HG03196 (cell line): Measurements from ENCODE around the gene ARID3B.
"Not testable (repeated sequence)": the region's sequence is repeated elsewhere in the genome, so short reads cannot be mapped to it uniquely, and the experiment has no call there.

ENCODE experiments used
- ATAC-seq: cut with Tn5 transposase; IDR thresholded peaks from one replicate; pipeline ENCODE4 v1.9.1; 2021; ENCODE audit not compliant: unreplicated experiment

The ARID3B gene

DNA sequence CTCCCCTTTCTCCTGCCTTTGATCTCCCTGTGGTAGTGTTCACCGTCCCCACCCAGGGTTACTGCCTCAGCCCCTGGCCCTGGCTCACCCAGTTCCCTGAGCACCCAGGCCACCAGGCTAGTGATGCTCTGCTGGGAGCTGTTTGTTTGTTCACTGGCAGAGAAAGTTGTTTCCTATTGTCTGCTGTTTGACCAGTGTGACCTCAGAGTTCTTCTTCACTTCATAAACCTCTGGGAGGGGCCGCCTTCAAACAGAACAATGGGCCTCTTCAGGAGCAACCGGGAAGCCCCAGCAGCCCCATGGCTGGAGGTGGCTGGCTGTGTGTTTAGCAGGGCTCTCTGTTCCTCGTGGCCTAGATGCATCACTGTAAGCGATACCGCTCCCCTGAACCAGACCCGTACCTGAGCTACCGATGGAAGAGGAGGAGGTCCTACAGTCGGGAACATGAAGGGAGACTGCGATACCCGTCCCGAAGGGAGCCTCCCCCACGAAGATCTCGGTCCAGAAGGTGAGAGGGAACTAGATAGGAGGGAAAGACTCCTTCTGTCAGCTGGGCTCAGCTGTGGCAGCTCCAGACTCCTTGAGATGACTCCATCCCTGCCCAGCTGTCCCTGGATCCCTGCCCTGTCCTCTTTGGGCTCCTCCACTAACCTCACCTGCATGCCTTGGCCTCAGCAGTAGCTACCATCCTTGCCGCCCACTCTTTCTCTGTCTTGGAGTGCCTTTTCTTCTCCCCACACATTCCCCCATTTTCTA, 78.0 kb downstream of the ARID3B start:
- ATAC-seq = no peak

DNA sequence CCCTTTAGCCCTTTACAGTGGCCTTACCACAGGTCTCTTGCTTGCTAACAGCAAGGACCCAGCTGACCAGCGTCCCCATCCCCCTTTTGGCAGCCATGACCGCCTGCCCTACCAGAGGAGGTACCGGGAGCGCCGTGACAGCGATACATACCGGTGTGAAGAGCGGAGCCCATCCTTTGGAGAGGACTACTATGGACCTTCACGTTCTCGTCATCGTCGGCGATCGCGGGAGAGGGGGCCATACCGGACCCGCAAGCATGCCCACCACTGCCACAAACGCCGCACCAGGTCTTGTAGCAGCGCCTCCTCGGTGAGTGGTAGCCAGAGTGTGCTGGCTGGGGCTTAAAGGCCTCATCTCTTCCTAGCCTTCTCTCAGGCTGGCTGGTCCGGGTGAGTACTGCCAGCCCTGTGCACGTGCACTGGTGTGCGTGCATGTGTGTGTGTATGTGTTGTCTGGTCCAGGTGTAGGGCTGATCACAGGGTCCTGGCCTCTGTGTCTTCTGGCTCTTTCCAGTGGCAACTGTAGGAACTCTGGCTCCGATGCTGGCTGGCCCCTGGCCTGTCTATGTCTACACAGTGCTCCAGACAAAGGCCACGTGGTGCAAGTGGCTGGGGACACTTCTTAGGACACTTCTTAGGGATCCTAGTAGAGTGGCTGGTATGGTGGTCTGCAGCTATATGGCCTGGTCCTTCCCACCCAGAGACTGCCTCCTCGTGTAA, 79.1 kb downstream of the ARID3B start:
- ATAC-seq = no peak

DNA sequence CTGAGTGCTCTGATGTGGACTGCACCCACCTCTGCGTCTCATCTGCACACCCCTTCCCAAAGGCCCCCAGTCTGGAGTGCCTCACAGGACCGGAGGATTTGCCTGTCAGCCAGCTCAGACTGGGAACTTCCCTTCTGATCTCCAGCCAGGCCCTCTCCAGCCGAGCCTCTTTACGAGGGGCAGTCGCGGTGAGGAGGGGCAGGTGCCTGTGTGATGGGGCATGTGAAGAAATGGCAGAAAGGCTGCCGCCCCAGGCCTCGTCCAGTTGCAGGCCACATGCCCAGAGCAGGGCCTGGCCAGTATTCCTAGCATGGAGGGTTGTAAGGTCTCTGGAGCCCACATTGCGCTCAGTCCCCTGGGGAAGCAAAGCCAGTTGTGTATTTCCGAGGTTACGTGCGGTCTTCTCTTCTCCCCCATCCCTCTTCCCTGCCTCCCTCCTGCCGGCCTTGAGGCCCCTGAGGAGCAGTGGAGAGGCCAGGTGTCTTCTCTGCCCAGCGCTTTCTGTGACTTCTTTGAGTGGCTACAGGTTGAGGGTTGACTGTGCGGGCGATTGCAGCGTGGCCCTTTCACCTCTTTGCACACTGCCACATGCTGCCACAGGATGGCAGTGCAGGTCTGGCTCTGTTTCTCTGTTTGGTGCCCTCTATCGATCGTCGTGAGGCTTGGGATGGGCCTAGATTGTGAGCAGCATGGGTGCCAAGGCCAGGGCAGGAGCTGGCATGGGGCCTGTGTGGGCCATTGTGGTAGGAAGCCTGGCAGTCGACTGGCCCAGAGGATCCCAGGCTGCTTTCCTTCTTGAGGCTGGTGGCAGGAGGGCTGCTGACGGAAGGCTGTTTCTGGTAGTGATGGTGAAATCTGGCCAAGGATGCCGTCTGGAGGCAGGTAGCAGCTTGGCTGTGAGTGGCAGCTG, 79.9 kb downstream of the ARID3B start:
- ATAC-seq = no peak

DNA sequence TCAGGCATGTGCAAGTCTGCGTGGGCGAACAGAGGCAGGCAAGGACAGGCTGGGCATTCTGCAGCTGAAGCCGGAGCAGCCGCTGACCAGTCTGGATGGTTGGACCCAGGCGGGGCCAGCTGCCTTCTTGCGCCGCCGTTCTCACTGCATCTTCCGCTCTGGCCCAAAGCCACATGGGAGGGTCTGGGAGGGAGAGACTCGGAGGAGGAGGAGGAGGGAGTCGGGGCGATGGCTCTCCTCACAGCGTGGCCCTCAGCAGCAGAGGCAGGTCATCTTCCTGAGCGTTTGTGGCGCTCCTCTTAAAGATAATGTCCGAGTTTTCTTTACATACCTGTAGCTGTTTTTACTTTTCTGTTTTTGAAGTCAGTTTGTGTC, 80.5 kb downstream of the ARID3B start:
- no peak for ATAC-seq

DNA sequence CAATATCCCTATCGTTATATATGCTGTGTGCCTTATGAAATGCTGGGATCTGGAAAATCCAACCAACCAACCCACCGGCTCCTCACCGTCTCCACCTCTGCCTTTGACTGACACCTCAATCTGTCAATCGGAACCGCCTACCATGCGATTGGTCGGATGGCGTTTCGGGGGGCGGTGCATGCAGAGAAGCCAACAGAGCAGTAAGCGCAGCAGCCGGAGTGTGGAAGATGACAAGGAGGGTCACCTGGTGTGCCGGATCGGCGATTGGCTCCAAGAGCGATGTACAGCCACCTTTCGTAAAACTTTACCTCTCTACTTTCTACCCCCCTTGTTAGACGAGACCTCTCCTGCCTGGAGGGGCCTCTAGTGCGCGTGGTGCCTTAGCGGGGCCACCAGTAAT, 80.9 kb downstream of the ARID3B start:
- ATAC-seq = no peak

DNA sequence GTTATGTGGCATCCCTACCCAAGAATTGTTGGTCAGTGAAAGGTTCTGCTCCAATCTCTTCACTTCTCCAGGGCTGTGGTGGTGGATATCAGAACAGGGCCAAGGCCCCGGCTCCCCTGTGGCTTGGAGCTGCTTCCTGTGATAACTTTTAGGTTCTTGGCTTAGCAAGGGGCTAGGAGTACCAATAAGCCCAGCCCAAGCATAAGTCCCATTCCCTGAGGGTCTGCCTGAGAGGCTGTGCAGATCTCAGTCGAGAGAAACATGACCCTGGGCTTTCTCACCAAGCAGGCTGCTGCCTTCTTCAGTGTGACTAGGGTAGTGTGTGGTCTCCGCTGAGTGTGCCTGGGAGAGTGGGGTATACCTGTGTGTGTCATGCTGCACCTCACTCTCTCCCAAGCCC, 81.7 kb downstream of the ARID3B start:
- ATAC-seq = no peak

DNA sequence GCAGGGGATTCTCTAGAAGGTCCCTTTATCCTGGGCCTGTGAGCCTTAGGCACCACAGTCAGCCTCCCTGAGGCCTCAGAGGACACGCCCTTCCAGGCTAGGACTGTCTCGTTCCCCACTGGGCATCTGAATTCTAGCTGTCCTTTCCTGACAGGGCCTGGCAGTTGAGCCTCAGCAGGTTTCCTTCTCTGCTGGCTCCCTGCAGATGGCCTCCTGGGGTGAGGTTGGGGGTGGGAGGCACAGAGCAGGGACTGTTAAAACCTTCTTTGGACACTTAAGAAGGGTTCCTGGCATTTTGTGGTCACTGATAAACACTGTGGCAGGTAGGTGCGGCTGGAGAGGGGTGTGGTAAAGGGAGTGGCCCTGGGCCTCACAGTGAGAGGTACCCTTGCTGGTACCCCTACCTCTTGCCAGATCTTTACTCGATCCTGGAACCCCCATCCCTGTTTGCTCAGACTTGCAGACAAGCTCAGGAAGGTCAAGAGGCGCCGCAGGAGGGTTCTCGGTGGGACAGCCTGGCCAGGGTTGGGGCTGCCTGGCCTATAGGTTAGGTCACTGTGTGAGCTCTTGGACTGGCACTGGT, 83.1 kb downstream of the ARID3B start:
- no peak for ATAC-seq

DNA sequence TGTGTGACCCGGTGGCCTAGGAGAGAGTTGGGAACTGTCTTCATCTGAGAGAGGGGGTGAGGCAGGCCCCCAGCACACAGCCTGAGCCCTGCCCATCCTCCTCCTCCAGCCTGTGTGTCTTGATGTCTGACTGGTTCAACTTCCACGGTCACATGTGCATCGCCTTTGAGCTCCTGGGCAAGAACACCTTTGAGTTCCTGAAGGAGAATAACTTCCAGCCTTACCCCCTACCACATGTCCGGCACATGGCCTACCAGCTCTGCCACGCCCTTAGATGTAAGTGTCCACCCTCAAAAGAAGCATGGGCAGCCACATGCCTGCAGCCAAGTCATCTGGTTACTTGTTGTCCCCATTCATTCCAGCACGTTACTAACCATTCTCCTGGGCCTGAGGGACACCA, 84.7 kb downstream of the ARID3B start:
- ATAC-seq = no peak

DNA sequence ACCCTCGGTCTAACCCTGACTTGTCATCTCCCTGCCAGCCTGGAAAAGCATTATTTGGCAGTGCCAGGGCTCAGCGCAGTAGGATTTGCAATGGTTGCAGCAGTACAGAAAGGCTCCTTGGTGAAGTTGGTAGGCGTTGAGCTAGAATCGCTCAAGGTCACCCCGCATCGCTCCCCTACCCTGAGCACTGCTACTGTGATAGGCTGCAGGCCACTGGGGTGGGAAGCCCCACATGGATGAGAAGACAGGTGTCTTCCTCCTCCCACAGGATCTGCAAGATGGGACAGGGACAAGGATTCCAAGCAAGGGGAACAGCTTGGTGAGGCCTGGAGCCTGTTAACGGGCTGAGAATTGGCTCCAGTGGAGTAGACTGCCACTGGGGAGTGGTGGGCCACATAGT, 85.3 kb downstream of the ARID3B start:
- no peak for ATAC-seq

DNA sequence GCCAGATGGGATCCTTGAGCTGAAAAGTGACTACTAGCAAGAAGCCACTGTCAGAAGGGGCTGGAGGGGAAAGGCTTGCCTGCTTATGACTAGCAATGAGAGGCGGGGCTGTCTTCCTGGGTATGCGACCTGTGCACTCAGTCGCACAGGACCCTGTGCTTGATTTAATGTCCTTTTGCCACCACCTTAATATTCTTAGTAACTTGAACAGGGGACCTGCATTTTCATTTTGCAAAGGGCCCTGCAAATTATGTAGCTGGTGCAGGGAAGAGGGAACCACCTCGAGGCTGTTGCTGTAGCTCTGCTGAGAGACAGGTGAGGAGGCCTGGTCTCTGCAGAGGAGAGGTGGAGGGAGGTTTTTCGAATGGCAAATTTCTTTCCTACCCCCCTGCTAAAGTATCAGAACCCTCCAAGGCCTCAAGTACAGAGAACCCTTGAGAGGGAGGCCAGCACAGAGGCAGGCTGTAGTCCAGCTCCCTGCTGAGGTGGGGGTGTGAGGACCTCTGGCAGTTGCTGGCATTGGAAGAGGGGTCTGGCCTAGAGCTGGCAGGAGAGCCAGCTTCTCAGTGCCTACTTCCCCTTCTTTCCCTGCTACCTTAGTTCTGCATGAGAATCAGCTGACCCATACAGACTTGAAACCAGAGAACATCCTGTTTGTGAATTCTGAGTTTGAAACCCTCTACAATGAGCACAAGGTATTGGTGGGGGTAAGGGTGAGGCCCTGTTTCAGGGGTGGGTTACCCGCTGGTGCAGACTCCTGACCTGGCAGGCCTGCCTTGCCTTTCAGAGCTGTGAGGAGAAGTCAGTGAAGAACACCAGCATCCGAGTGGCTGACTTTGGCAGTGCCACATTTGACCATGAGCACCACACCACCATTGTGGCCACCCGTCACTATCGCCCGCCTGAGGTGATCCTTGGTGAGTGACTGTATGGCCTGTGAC, 86.0 kb downstream of the ARID3B start:
- ATAC-seq = peak; percentile 40

DNA sequence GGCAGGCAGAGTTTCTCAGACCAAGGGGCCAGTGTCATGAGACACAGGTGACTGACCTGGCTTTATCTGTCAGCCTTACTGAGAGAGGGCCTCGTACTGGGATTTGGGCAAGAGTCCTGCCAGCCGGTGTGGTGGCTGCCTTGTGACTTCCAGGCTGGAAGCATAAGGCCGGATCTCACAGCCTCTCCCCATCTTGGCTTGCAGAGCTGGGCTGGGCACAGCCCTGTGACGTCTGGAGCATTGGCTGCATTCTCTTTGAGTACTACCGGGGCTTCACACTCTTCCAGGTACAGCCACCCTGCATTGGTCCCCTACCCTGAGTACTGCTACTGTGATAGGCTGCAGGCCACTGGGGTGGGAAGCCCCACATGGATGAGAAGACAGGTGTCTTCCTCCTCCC, 86.7 kb downstream of the ARID3B start:
- no peak for ATAC-seq

DNA sequence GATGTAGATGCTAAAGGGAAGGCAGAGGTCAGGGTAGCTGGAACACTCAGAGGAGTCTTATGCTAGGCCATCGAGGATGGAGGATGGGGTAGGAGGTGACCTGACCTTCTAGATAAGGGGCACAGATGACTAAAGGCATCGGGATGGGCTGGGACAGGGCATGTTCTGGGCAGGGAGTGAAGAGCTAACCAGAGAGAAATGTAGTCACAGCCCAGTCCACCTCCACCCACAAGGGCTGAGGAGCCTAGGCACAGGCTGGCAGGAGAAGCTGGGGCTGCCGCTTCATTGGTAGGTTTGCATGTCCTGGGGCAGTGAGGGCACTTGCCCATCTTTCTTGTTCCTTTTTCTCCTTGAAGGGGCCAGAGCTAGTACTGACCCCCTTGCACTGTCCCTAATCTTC, 87.2 kb downstream of the ARID3B start:
- ATAC-seq = no peak

DNA sequence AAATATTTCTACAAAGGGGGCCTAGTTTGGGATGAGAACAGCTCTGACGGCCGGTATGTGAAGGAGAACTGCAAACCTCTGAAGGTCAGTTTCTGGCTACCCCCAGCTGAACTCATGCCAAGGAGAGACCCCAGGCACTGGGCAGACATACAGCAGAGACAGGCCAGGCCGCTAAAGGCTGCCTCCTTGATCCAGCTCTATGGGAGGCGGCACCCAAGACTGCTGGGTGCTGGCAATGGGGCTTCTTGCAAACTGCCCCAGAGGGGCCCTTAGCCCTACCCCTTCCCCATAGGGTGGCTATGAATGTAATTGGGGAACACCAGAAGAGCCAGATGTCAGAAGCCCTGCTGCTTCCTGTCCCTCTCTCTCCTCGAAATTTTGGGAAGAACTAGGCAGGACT, 87.9 kb downstream of the ARID3B start:
- no peak for ATAC-seq

DNA sequence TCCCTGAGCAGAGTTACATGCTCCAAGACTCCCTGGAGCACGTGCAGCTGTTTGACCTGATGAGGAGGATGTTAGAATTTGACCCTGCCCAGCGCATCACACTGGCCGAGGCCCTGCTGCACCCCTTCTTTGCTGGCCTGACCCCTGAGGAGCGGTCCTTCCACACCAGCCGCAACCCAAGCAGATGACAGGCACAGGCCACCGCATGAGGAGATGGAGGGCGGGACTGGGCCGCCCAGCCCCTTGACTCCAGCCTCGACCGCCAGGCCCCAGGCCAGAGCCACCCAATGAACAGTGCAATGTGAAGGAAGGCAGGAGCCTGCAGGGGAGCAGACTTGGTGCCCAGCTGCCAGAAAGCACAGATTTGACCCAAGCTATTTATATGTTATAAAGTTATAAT, 88.7 kb downstream of the ARID3B start:
- not testable (repeated sequence) for ATAC-seq

DNA sequence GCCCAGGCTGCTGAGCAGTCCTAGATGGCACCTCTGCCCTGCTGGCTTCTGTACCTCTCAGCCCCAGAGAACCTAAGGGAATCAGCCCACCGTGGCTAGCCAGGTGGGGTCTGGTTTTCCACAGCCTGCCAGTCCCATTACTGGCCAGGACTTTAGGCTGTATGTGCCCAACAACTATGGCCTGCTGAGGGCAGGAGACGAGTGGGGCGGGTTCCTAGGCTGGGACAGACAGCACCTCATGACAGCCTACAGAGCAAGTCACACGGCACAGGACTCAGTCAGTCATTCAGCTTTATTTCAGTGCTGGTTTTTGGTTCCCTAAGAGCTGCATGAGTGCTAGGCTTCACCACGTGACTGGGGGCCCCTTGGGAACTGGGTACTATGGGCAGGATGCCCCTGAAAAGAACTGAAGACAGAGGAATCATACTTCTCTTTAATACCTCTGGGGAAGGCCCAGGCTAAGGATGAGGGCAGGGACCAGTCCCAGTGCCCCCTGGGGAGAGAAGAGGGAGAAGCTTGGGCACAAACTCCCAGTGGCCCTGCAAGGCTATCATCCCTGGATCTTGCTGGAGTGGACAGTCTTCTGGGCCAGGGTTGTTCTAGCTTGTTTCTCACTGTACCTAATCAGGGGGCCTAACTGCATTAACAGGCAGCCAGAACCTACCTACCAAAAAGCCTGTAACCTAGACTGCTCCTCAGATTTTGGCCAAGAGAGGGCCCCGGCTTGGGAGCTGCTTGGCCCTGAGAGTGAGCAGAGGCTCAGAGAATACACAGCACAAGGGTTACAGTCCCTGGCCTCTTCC, 89.5 kb downstream of the ARID3B start:
- ATAC-seq = no peak

DNA sequence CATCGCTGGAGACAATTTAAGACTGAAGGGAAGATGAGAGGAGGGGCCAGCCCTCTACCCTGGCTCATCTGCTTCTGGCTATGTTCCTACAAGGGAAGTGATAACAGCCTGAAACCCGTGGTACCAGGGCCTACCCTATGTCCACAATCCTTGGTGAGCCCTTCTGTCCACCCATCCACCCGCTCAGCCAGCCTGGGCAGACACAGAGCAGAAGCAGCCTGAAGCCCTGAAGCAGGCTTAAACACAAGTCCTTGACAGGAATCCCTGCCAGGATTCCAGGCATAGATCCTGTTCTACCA, 90.0 kb downstream of the ARID3B start:
- ATAC-seq = no peak

DNA sequence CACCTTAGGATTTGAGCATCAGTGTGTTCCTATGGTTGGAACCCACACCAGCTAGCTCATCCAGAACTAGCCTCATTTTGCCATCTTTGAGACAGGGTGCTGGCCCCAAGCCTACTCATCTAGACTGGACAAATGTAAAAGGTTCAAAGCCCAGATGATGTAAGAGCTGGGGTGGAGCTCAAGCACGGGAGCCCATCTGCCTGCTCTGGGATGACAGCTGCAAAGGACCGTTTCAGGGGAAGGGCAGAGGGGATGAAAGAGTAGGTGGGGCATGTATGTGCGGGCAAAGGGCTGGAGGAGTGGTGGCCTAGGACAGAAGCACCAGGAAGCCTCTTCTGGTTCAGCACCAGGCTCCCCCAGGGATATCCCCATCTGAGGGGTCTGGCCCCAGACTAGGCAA, 90.4 kb downstream of the ARID3B start:
- ATAC-seq = no peak

DNA sequence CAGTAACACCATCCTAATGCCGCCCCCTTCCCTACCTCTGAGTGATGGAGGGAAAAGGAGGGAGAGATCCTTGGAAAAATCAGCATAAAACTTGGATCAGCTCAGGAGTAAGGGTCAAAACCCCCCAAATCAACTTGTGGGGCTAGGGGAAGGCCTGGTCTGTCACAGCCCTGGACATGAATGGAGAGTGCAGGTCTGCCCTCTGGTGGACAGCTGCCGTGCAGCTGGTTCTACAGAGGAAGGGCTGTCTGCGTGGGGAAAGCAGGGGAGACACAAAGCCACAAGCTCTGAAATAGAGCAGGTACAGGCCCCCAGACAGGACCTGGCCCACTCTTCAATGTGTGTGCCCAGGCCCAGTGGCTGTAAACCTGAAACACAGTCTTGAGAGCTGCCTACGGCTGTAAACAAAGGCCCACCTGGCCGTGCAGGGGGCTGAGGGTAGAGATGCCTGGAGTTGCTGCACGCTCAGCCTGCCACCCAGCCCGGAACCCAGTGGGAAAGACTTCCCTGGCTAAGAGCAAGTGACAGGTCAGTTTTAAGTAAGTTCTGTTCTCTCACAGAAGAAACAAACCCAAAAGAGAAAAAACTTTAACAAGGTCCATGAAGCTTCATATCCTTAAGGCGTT, 91.0 kb downstream of the ARID3B start:
- no peak for ATAC-seq

DNA sequence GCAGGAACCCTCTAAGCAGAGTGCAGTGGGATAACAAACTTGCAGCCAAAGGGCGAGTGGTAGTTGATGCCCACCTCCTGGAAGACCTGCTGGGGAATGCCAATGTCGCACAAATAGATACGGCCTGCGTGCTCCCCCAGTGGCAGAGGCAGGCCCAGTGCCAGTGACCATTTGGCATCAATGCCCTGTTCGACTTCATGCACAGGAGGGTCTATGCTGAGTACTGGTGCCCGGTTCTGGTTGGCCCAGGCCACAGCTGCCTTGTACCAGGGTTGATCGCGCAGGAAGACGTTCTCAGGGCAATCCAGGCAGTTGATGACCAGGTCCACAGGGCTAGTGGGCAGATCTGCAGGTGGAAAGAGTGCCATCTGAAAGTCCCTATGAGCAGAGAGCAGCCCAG, 91.6 kb downstream of the ARID3B start:
- ATAC-seq = no peak
